ENCODE results near the gene CYP27A1. TPM values are rescaled to one million over a fixed set of nuclear protein-coding genes. Genes with fewer than 3 reads are reported as not detected.

CYP27A1 gene
- total RNA-seq, 1 experiment from 2014 or later, result 12.2 TPM

DNA sequence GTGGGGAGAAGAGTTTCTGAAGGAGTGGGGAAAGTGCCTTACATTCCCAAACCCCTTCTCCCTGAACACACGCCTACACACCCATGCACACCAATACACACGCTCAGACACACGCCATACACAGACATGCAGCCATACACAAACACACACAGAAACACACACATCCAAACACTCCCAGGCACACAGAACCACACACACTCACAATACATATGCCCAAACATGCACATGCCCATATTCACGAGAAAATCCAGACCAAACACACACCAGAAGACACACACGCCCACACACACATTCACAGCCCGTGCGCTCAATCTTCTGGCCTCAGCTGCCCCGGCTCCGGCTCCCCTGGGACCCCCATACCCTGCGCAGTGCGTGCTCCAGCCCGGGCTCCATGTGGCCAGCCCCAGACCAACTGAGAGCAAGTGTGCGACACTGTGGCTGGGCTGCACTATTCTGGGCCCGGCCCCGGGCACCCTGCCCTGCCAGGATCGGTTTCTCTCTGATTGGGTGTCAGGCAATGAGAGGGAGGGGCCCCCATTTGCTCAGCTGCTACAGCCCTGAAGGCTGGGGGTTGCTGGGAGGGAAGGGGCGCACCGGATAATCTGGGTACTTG lies 49.5 kb downstream of the CYP27A1 start, which contains the start of gene PRKAG3:
Gene PRKAG3, minus strand, starts transcription at position 426 of the 613 bp plus-strand sequence.
- TF ChIP-seq, protein P1, sequence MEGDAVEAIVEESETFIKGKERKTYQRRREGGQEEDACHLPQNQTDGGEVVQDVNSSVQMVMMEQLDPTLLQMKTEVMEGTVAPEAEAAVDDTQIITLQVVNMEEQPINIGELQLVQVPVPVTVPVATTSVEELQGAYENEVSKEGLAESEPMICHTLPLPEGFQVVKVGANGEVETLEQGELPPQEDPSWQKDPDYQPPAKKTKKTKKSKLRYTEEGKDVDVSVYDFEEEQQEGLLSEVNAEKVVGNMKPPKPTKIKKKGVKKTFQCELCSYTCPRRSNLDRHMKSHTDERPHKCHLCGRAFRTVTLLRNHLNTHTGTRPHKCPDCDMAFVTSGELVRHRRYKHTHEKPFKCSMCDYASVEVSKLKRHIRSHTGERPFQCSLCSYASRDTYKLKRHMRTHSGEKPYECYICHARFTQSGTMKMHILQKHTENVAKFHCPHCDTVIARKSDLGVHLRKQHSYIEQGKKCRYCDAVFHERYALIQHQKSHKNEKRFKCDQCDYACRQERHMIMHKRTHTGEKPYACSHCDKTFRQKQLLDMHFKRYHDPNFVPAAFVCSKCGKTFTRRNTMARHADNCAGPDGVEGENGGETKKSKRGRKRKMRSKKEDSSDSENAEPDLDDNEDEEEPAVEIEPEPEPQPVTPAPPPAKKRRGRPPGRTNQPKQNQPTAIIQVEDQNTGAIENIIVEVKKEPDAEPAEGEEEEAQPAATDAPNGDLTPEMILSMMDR (IDR thresholded peaks at IDR 0.05; ENCODE audit: unreplicated experiment), result no peak
- Mint-ChIP-seq H3K9me3 (ENCODE audit: low read depth, unreplicated experiment) (no peaks in the 10 kb centered on the region), H3K4me3 (ENCODE audit: low read depth, unreplicated experiment) (no peak within 1 kb of the TSS), H3K27me3 (ENCODE audit: unreplicated experiment) (peaks cover 71% of the 10 kb centered on the region), H3K4me1 (ENCODE audit: low read depth, unreplicated experiment) (peaks cover 22% of the 10 kb centered on the region), H3K27ac (ENCODE audit: unreplicated experiment) (no peak within 1 kb of the TSS), H3K36me3 (ENCODE audit: insufficient read depth, unreplicated experiment) (no peaks in the 10 kb centered on the region)
- no TSS peak for BruUV-seq (replicated peaks)
- DNase-seq, result no peak
- CTCF ChIA-PET, result no interaction called here
- intact Hi-C loops (cut with micrococcal nuclease; ENCODE audit: unreplicated experiment), result no loop called here

DNA sequence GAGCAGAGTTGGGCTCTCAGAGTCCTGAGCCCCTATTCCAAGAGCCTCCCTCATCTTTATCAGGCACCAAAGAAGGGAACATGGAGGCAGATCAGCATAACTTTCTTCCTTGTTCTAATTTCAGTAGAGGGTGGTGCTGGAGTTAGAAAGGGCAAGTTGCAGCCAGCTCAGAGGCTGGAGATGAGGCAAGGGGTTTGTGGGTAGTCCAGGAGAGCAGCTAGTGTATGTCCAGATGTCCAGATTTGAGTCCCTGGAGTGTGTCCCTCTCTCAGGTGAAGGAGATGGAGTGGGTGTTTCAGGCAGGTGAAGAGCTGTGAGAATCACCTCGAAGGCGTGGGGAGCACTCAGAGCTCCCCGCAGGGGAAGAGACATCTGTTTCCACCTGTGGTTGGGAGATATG lies 50.1 kb downstream of the CYP27A1 start:
- peaks cover 22% of the 10 kb centered on the region for H3K4me1 Mint-ChIP-seq (ENCODE audit: low read depth, unreplicated experiment)
- CTCF ChIA-PET, result no interaction called here
- H3K9me3 Mint-ChIP-seq (ENCODE audit: low read depth, unreplicated experiment), result no peaks in the 10 kb centered on the region
- intact Hi-C loops (cut with micrococcal nuclease; ENCODE audit: unreplicated experiment), result no loop called here
- TF ChIP-seq, protein P1 (IDR thresholded peaks at IDR 0.05; ENCODE audit: unreplicated experiment), result no peak
- peaks cover 65% of the 10 kb centered on the region for H3K27me3 Mint-ChIP-seq (ENCODE audit: unreplicated experiment)
- no peak overlapping the region for H3K27ac Mint-ChIP-seq (ENCODE audit: unreplicated experiment)
- BruUV-seq (replicated peaks), result no TSS peak
- no peaks in the 10 kb centered on the region for H3K36me3 Mint-ChIP-seq (ENCODE audit: insufficient read depth, unreplicated experiment)
- DNase-seq, result no peak
- H3K4me3 Mint-ChIP-seq (ENCODE audit: low read depth, unreplicated experiment), result no peak overlapping the region

DNA sequence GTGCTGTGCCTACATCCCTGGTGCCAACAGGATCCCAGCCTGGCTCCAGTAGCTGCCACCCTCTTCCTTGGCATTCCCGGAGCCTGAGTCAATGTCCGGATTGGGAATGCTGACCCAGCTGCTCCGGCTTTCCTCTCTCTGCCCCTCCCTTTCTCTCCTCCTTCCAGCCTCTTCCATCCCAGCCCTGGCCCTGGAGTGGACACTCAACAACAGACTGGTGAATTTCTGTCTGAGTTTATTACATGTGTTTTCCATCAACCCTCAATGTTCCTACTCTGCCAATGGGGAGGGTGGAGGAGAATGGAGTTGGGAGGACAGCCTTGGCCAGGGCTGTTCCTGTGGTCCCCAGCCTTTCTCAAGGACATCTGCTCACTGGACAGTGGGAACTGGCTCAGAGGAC lies 50.6 kb downstream of the CYP27A1 start:
- Mint-ChIP-seq H3K9me3 (ENCODE audit: low read depth, unreplicated experiment) (no peaks in the 10 kb centered on the region), H3K36me3 (ENCODE audit: insufficient read depth, unreplicated experiment) (no peaks in the 10 kb centered on the region), H3K4me3 (ENCODE audit: low read depth, unreplicated experiment) (no peak overlapping the region), H3K27ac (ENCODE audit: unreplicated experiment) (no peak overlapping the region), H3K4me1 (ENCODE audit: low read depth, unreplicated experiment) (peaks cover 22% of the 10 kb centered on the region), H3K27me3 (ENCODE audit: unreplicated experiment) (peaks cover 61% of the 10 kb centered on the region)
- TF ChIP-seq, protein P1 (IDR thresholded peaks at IDR 0.05; ENCODE audit: unreplicated experiment), result no peak
- CTCF ChIA-PET, result no interaction called here
- no TSS peak for BruUV-seq (replicated peaks)
- no peak for DNase-seq
- intact Hi-C loops (cut with micrococcal nuclease; ENCODE audit: unreplicated experiment), result no loop called here

DNA sequence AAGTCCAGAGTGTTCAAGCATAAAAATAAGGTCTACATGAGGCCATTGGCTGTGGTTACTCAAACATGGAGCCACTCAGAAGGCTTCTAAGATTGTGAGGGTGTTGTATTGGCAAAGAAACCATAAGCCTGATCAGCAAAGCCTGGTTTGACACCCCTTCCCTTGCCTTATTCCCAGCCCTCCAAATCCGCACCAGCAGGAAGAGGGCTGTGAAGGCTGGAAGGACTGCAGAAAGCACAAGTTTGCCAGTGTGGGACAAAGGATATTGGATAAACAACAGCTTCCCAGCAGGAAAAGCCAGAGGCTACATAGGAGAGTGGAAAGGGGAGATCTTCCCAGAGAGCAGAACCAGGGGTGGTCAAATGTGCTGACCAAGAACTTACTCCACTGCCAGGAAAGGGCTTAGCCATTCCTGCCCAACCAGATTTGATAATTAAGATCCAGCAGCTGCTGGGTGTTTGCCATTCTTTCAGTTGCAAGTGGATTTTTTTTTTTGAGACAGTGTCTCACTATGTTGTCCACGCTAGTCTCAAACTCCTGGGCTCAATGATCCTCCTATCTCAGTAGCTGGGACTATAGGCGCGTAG lies 51.2 kb downstream of the CYP27A1 start:
- no peak for DNase-seq
- peaks cover 55% of the 10 kb centered on the region for H3K27me3 Mint-ChIP-seq (ENCODE audit: unreplicated experiment)
- BruUV-seq (replicated peaks), result no TSS peak
- H3K4me3 Mint-ChIP-seq (ENCODE audit: low read depth, unreplicated experiment), result no peak overlapping the region
- TF ChIP-seq, protein P1 (IDR thresholded peaks at IDR 0.05; ENCODE audit: unreplicated experiment), result no peak
- CTCF ChIA-PET, result interaction anchor here (0.6 kb wide), 1 partner anchor 112 kb away, joined by 3 read pairs; no protein-coding TSS in a partner anchor
- intact Hi-C loops (cut with micrococcal nuclease; ENCODE audit: unreplicated experiment), result no loop called here
- H3K9me3 Mint-ChIP-seq (ENCODE audit: low read depth, unreplicated experiment), result peaks cover 4% of the 10 kb centered on the region
- peaks cover 22% of the 10 kb centered on the region for H3K4me1 Mint-ChIP-seq (ENCODE audit: low read depth, unreplicated experiment)
- no peaks in the 10 kb centered on the region for H3K36me3 Mint-ChIP-seq (ENCODE audit: insufficient read depth, unreplicated experiment)
- H3K27ac Mint-ChIP-seq (ENCODE audit: unreplicated experiment), result no peak overlapping the region
